Stimulated activated CD8-positive, alpha-beta memory T cell treated with anti-CD3 and anti-CD28 coated beads, Interleukin-7, amount 100 ng/mL, for 24 hours (primary cell): Measurements from ENCODE around the gene MALT1.

Experiments used
- DNase-seq: peaks from one replicate; pipeline ENCODE4 v3.0.0-alpha.2; 2020; ENCODE audit warnings: low read depth

The MALT1 gene

GRCh38 chr18:58690259-58690658 lies 19.0 kb downstream of the MALT1 start:
- DNase-seq: no peak

- no peak for DNase-seq
These were observed 20.0 kb downstream of the MALT1 start for GRCh38 chr18:58691256-58691655.

GRCh38 chr18:58692422-58693185 lies 21.3 kb downstream of the MALT1 start:
- DNase-seq: no peak

GRCh38 chr18:58694221-58694620 lies 23.0 kb downstream of the MALT1 start:
- no peak for DNase-seq

- DNase-seq: no peak
These were observed 23.6 kb downstream of the MALT1 start for GRCh38 chr18:58694720-58695468.

- DNase-seq: no peak
These were observed 24.5 kb downstream of the MALT1 start for GRCh38 chr18:58695772-58696171.

GRCh38 chr18:58697146-58697545 lies 25.9 kb downstream of the MALT1 start:
- no peak for DNase-seq

- no peak for DNase-seq
These were observed 27.5 kb downstream of the MALT1 start for GRCh38 chr18:58698701-58699193.

GRCh38 chr18:58699551-58699950 lies 28.3 kb downstream of the MALT1 start:
- no peak for DNase-seq

GRCh38 chr18:58700209-58700608 lies 28.9 kb downstream of the MALT1 start:
- no peak for DNase-seq

- no peak for DNase-seq
These were observed 41.7 kb downstream of the MALT1 start for GRCh38 chr18:58712930-58713329.

GRCh38 chr18:58714259-58714658 lies 43.0 kb downstream of the MALT1 start:
- no peak for DNase-seq

- no peak for DNase-seq
These were observed 43.6 kb downstream of the MALT1 start for GRCh38 chr18:58714821-58715220.

GRCh38 chr18:58715540-58715939 lies 44.3 kb downstream of the MALT1 start:
- DNase-seq: no peak

- no peak for DNase-seq
These were observed 44.9 kb downstream of the MALT1 start for GRCh38 chr18:58716060-58716756.

GRCh38 chr18:58721566-58722239 lies 50.4 kb downstream of the MALT1 start:
- no peak for DNase-seq

GRCh38 chr18:58723810-58724602 lies 52.7 kb downstream of the MALT1 start:
- DNase-seq: no peak

GRCh38 chr18:58726671-58727070 lies 55.4 kb downstream of the MALT1 start:
- no peak for DNase-seq

GRCh38 chr18:58727776-58728500 lies 56.7 kb downstream of the MALT1 start:
- no peak for DNase-seq

GRCh38 chr18:58728719-58729118 lies 57.5 kb downstream of the MALT1 start:
- DNase-seq: no peak

- DNase-seq: no peak
These were observed 59.4 kb downstream of the MALT1 start for GRCh38 chr18:58730618-58731017.
